SK-N-SH treated with all-trans-retinoic acid at 6 μM for 48 hours (cell line): ENCODE results near the gene TSPO.

Experiments used
- ATAC-seq: fragments of 200-7000 bp; cut with Tn5 transposase; 3 replicates; pipeline ENCODE4 v1.9.1; 2020; ENCODE audit warnings: mild to moderate bottlenecking, moderate library complexity
- ARNTL ChIP-seq: fragments of 450-650 bp; formaldehyde crosslinking; IDR thresholded peaks from 2 replicates; pipeline ENCODE4 v1.5.0; 2020; ENCODE audit warnings: low read depth, mild to moderate bottlenecking, moderate library complexity, borderline replicate concordance
- BACH2 ChIP-seq: fragments of 250-450 bp; sonication (Bioruptor Pico); IDR thresholded peaks from 2 replicates; pipeline ENCODE4 v1.9.0; 2021; ENCODE audit warnings: mild to moderate bottlenecking, borderline replicate concordance
- ESRRG ChIP-seq: fragments of 250-450 bp; sonication (Bioruptor Pico); IDR thresholded peaks from 2 replicates; pipeline ENCODE4 v1.6.1; 2021; ENCODE audit warnings: mild to moderate bottlenecking
- GLIS3 ChIP-seq: fragments of 250-450 bp; sonication (Bioruptor Pico); IDR thresholded peaks from 2 replicates; pipeline ENCODE4 v1.5.0; 2020; ENCODE audit warnings: mild to moderate bottlenecking, moderate library complexity
- ISL1 ChIP-seq: fragments of 250-450 bp; sonication (Bioruptor Pico); IDR thresholded peaks from 2 replicates; pipeline ENCODE4 v2.1.2; 2022; ENCODE audit warnings: mild to moderate bottlenecking, moderate library complexity
- OSR1 ChIP-seq: fragments of 250-450 bp; sonication (Bioruptor Pico); IDR thresholded peaks from 2 replicates; pipeline ENCODE4 v1.8.0; 2022; ENCODE audit warnings: moderate library complexity, mild to moderate bottlenecking, inconsistent platforms
- PPARA ChIP-seq: fragments of 250-450 bp; sonication (Bioruptor Pico); IDR thresholded peaks from 2 replicates; pipeline ENCODE4 v1.5.0; 2020; ENCODE audit warnings: mild to moderate bottlenecking, borderline replicate concordance
- RARB ChIP-seq: fragments of 250-450 bp; sonication (Bioruptor Pico); IDR thresholded peaks from 2 replicates; pipeline ENCODE4 v1.8.0; 2021; ENCODE audit warnings: mild to moderate bottlenecking, moderate library complexity
- SNAI2 ChIP-seq: fragments of 250-450 bp; sonication (Bioruptor Pico); IDR thresholded peaks from 2 replicates; pipeline ENCODE4 v1.5.0; 2020; ENCODE audit warnings: mild to moderate bottlenecking, moderate library complexity
- TCF4 ChIP-seq: fragments of 250-450 bp; sonication (Bioruptor Pico); IDR thresholded peaks from 2 replicates; pipeline ENCODE4 v1.8.0; 2021; ENCODE audit warnings: mild to moderate bottlenecking, moderate library complexity, borderline replicate concordance
- TOX ChIP-seq: fragments of 250-450 bp; sonication (Bioruptor Pico); IDR thresholded peaks from 2 replicates; pipeline ENCODE4 v1.8.0; 2021; ENCODE audit warnings: mild to moderate bottlenecking, moderate library complexity, borderline replicate concordance
- ZC3H10 ChIP-seq: fragments of 250-450 bp; sonication (Bioruptor Pico); IDR thresholded peaks from 2 replicates; pipeline ENCODE4 v1.5.1; 2021; ENCODE audit warnings: mild to moderate bottlenecking, moderate library complexity
- ZFP3 ChIP-seq: fragments of 250-450 bp; sonication (Bioruptor Pico); IDR thresholded peaks from 2 replicates; pipeline ENCODE4 v1.5.0; 2020; ENCODE audit warnings: mild to moderate bottlenecking, moderate library complexity
- ZFP30 ChIP-seq: fragments of 450-650 bp; formaldehyde crosslinking; IDR thresholded peaks from 2 replicates; pipeline ENCODE4 v1.5.0; 2022; ENCODE audit warnings: mild to moderate bottlenecking, moderate library complexity
- ZNF565 ChIP-seq: fragments of 450-650 bp; formaldehyde crosslinking; conservative IDR thresholded peaks from 2 replicates; pipeline ENCODE4 v1.5.0; 2020; ENCODE audit warnings: low read depth, mild to moderate bottlenecking, moderate library complexity
- ZNF70 ChIP-seq: fragments of 450-650 bp; formaldehyde crosslinking; IDR thresholded peaks from 2 replicates; pipeline ENCODE4 v1.5.0; 2020; ENCODE audit warnings: mild to moderate bottlenecking, moderate library complexity
- ZNF8 ChIP-seq: fragments of 450-650 bp; formaldehyde crosslinking; IDR thresholded peaks from 2 replicates; pipeline ENCODE4 v1.5.0; 2020; ENCODE audit warnings: mild to moderate bottlenecking, moderate library complexity
- TF ChIP-seq, protein P1 (sequence below): fragments of 250-450 bp; sonication (Bioruptor Pico); IDR thresholded peaks from 2 replicates; pipeline ENCODE4 v1.5.1; 2021; ENCODE audit warnings: mild to moderate bottlenecking, moderate library complexity
- TF ChIP-seq, protein P2 (sequence below): fragments of 250-450 bp; sonication (Bioruptor Pico); IDR thresholded peaks from 2 replicates; pipeline ENCODE4 v1.8.0; 2020; ENCODE audit warnings: mild to moderate bottlenecking, moderate library complexity, borderline replicate concordance
- TF ChIP-seq, protein P3 (sequence below): fragments of 250-450 bp; sonication (Bioruptor Pico); IDR thresholded peaks from 2 replicates; pipeline ENCODE4 v1.5.0; 2020; ENCODE audit warnings: mild to moderate bottlenecking, moderate library complexity
- TF ChIP-seq, protein P4 (sequence below): fragments of 250-450 bp; sonication (Bioruptor Pico); IDR thresholded peaks from 2 replicates; pipeline ENCODE4 v1.8.0; 2021; ENCODE audit warnings: low read depth, mild to moderate bottlenecking, moderate library complexity, borderline replicate concordance
- TF ChIP-seq, protein P5 (sequence below): fragments of 250-450 bp; sonication (Bioruptor Pico); IDR thresholded peaks from 2 replicates; pipeline ENCODE4 v1.5.1; 2020; ENCODE audit warnings: low read depth, mild to moderate bottlenecking, moderate library complexity

TSPO gene

DNA sequence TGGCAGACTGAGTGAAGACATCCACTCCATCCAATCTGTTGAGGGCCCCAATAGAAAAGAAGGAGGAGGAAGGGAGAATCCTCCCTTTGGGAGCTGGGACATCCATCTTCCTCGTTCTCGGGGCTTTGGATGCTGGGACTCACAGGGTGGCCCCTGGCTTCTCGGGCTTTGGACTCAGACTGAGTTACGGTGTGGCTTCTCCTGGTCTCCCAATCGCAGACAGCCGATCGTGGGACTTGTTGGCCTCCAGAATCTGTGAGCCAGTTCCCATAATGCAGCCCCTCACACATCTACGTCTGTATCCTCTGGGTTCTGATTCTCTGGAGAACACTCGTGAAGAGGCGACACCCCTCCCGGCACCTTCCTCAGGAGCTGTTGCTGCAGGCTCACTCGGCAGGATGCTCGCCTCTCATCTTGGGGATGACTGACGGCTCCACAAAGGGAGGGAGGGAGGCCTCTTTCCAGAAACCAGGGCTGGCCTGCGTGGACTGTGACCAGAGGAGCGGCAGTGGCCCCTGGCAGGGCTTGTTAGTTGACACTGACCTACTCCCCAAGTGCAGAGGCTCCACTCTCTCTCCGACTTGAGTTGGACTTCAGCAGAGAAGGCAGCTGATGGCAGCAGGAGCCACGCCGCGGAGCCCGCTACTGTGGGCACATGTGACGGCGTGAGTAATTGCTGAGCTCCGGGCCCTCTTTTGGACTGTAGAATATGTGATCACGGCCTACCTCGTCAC, 50.3 kb downstream of the TSPO start:
- no peak for ATAC-seq
- TF ChIP-seq TCF4 (CRISPR knock-in tag) (no peak), ZC3H10 (CRISPR knock-in tag) (no peak), ZNF70 (CRISPR knock-in tag) (no peak), ZFP30 (CRISPR knock-in tag) (no peak), ISL1 (CRISPR knock-in tag) (no peak), ZNF565 (CRISPR knock-in tag) (no peak), BACH2 (CRISPR knock-in tag) (no peak), GLIS3 (no peak), RARB (CRISPR knock-in tag) (no peak), TOX (no peak)
- TF ChIP-seq, protein P1, sequence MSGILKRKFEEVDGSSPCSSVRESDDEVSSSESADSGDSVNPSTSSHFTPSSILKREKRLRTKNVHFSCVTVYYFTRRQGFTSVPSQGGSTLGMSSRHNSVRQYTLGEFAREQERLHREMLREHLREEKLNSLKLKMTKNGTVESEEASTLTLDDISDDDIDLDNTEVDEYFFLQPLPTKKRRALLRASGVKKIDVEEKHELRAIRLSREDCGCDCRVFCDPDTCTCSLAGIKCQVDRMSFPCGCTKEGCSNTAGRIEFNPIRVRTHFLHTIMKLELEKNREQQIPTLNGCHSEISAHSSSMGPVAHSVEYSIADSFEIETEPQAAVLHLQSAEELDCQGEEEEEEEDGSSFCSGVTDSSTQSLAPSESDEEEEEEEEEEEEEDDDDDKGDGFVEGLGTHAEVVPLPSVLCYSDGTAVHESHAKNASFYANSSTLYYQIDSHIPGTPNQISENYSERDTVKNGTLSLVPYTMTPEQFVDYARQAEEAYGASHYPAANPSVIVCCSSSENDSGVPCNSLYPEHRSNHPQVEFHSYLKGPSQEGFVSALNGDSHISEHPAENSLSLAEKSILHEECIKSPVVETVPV (CRISPR knock-in tag), result no peak
- TF ChIP-seq, protein P2, sequence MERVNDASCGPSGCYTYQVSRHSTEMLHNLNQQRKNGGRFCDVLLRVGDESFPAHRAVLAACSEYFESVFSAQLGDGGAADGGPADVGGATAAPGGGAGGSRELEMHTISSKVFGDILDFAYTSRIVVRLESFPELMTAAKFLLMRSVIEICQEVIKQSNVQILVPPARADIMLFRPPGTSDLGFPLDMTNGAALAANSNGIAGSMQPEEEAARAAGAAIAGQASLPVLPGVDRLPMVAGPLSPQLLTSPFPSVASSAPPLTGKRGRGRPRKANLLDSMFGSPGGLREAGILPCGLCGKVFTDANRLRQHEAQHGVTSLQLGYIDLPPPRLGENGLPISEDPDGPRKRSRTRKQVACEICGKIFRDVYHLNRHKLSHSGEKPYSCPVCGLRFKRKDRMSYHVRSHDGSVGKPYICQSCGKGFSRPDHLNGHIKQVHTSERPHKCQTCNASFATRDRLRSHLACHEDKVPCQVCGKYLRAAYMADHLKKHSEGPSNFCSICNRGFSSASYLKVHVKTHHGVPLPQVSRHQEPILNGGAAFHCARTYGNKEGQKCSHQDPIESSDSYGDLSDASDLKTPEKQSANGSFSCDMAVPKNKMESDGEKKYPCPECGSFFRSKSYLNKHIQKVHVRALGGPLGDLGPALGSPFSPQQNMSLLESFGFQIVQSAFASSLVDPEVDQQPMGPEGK (CRISPR knock-in tag), result no peak
- TF ChIP-seq, all 23 proteins: peak for 0

DNA sequence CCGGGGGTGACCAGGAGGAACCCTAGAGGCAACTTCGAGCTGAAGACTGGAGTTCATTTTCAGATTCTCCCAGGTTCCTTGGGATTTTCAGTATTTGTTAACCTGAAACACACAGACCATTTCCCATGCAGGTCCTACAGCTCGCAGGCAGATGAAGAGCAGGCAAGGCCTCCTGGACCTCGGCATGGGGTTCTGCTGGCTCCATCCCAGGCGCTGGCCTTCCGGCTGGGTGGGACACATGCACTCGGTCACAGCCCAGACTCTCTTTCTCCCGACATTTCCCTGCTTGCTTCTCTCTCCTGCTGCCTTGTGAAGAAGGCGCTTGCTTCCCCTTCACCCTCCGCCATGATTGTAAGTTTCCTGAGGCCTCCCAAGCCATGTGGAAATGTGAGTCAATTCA, 51.0 kb downstream of the TSPO start:
- no peak for ATAC-seq
- TF ChIP-seq ZNF565 (CRISPR knock-in tag) (no peak), ISL1 (CRISPR knock-in tag) (no peak), ZFP30 (CRISPR knock-in tag) (no peak), ESRRG (CRISPR knock-in tag) (no peak), BACH2 (CRISPR knock-in tag) (no peak), OSR1 (CRISPR knock-in tag) (no peak), SNAI2 (no peak), ARNTL (CRISPR knock-in tag) (no peak), ZC3H10 (CRISPR knock-in tag) (no peak), ZNF8 (CRISPR knock-in tag) (no peak)
- TF ChIP-seq, protein P3, sequence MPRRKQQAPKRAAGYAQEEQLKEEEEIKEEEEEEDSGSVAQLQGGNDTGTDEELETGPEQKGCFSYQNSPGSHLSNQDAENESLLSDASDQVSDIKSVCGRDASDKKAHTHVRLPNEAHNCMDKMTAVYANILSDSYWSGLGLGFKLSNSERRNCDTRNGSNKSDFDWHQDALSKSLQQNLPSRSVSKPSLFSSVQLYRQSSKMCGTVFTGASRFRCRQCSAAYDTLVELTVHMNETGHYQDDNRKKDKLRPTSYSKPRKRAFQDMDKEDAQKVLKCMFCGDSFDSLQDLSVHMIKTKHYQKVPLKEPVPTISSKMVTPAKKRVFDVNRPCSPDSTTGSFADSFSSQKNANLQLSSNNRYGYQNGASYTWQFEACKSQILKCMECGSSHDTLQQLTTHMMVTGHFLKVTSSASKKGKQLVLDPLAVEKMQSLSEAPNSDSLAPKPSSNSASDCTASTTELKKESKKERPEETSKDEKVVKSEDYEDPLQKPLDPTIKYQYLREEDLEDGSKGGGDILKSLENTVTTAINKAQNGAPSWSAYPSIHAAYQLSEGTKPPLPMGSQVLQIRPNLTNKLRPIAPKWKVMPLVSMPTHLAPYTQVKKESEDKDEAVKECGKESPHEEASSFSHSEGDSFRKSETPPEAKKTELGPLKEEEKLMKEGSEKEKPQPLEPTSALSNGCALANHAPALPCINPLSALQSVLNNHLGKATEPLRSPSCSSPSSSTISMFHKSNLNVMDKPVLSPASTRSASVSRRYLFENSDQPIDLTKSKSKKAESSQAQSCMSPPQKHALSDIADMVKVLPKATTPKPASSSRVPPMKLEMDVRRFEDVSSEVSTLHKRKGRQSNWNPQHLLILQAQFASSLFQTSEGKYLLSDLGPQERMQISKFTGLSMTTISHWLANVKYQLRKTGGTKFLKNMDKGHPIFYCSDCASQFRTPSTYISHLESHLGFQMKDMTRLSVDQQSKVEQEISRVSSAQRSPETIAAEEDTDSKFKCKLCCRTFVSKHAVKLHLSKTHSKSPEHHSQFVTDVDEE, result no peak

DNA sequence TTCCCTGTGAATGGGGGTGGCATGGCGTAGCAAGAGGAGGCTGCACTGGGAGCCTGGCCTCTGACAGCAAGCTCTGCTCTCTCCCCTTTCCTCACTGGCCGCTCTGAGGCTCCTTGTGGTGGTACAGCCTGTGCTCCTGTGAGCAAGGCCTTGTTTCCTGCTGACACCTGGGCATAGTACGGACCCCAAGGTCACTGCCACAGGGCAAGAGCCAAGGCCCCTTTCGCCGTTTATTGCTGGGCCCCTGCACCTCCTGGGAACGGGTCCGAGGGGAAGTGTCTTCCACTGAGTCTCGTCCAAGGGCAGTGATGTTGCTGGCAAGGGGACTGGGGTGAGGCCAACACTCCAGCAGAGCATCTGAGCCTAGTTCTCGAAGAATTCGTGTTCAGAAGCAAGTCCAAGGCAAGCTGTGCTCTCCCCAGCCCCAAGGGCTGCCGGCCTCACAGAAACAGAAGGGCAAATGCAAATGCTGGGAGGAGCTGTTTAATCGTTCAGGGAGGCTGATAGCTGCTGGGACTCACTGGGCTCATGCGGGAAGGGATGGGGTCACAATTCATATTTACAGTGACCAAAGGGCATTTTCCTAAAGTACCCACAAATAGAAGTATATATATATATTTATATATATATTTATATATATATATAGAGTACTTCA, 51.5 kb downstream of the TSPO start:
- ATAC-seq, result no peak
- no peak for TF ChIP-seq SNAI2
- TF ChIP-seq ISL1 (CRISPR knock-in tag), result no peak
- no peak for TF ChIP-seq ZC3H10 (CRISPR knock-in tag)
- TF ChIP-seq TCF4 (CRISPR knock-in tag), result no peak
- TF ChIP-seq BACH2 (CRISPR knock-in tag), result no peak
- TF ChIP-seq GLIS3, result no peak
- TF ChIP-seq, protein P3, result no peak
- TF ChIP-seq ARNTL (CRISPR knock-in tag), result no peak
- no peak for TF ChIP-seq ZFP30 (CRISPR knock-in tag)
- no peak for TF ChIP-seq ZNF565 (CRISPR knock-in tag)
- TF ChIP-seq PPARA (CRISPR knock-in tag), result no peak
- no peak for TF ChIP-seq TOX
- TF ChIP-seq ZNF70 (CRISPR knock-in tag), result no peak
- TF ChIP-seq ESRRG (CRISPR knock-in tag), result no peak
- no peak for TF ChIP-seq ZFP3
- TF ChIP-seq, protein P4, sequence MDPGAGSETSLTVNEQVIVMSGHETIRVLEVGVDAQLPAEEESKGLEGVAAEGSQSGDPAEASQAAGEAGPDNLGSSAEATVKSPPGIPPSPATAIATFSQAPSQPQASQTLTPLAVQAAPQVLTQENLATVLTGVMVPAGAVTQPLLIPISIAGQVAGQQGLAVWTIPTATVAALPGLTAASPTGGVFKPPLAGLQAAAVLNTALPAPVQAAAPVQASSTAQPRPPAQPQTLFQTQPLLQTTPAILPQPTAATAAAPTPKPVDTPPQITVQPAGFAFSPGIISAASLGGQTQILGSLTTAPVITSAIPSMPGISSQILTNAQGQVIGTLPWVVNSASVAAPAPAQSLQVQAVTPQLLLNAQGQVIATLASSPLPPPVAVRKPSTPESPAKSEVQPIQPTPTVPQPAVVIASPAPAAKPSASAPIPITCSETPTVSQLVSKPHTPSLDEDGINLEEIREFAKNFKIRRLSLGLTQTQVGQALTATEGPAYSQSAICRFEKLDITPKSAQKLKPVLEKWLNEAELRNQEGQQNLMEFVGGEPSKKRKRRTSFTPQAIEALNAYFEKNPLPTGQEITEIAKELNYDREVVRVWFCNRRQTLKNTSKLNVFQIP (CRISPR knock-in tag), result no peak
- TF ChIP-seq, protein P5, sequence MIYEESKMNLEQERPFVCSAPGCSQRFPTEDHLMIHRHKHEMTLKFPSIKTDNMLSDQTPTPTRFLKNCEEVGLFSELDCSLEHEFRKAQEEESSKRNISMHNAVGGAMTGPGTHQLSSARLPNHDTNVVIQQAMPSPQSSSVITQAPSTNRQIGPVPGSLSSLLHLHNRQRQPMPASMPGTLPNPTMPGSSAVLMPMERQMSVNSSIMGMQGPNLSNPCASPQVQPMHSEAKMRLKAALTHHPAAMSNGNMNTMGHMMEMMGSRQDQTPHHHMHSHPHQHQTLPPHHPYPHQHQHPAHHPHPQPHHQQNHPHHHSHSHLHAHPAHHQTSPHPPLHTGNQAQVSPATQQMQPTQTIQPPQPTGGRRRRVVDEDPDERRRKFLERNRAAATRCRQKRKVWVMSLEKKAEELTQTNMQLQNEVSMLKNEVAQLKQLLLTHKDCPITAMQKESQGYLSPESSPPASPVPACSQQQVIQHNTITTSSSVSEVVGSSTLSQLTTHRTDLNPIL, result no peak
